Uterus (tissue), 4 donors: Measurements from ENCODE around the gene DLGAP1. TPM values are rescaled to one million over a fixed set of nuclear protein-coding genes. Genes with fewer than 3 reads are reported as not detected.

Experiments used
- DNase-seq, 2 donors: peaks; one replicate each; pipeline ENCODE4 v3.0.0-alpha.2; 2019 to 2020
- H3K27ac ChIP-seq, 2 donors: fragments of 200-600 bp; sonication (generic); 1 replicate in 1 of 2; 2 replicates in 1 of 2; pipeline ENCODE4 v1.5.1; 2016 to 2018
- H3K27me3 ChIP-seq, 2 donors: fragments of 200-600 bp; sonication (generic); one replicate each; pipeline ENCODE4 v1.5.1; 2018 to 2019; ENCODE audit warnings: control low read depth in 1 of 2
- H3K36me3 ChIP-seq, 2 donors: fragments of 200-600 bp; sonication (generic); one replicate each; pipeline ENCODE4 v1.5.1; 2019; ENCODE audit warnings: control low read depth in 1 of 2
- H3K4me1 ChIP-seq, 2 donors: fragments of 200-600 bp; sonication (generic); one replicate each; pipeline ENCODE4 v1.5.1; 2018 to 2019; ENCODE audit warnings: control low read depth in 1 of 2
- H3K4me3 ChIP-seq, 2 donors: fragments of 200-600 bp; sonication (generic); 1 replicate in 1 of 2; 2 replicates in 1 of 2; pipeline ENCODE4 v1.5.1; 2018 to 2019; ENCODE audit warnings: mild to moderate bottlenecking in 1 of 2
- H3K9me3 ChIP-seq, 2 donors: fragments of 200-600 bp; sonication (generic); one replicate each; pipeline ENCODE4 v1.5.1; 2019; ENCODE audit warnings: control low read depth in 1 of 2
- CTCF ChIP-seq, 4 experiments: fragments of 200-600 bp in 2 of 4; fragments of 450-650 bp in 2 of 4; sonication (generic) in 2 of 4; IDR thresholded peaks; one replicate each; pipeline ENCODE4 v1.5.1; 2016 to 2019; ENCODE audit warnings: antibody characterized with exemption in 4 of 4, mild to moderate bottlenecking in 2 of 4, moderate library complexity in 1 of 4
- POLR2A ChIP-seq, 2 donors: fragments of 450-650 bp; IDR thresholded peaks; one replicate each; pipeline ENCODE4 v1.6.1; 2016; ENCODE audit warnings: antibody characterized with exemption in 2 of 2, mild to moderate bottlenecking in 1 of 2, moderate library complexity in 1 of 2
- intact Hi-C: fragments of 100-400 bp; cut with DNase I; formaldehyde crosslinking; loops from one replicate; pipeline ENCODE4 v1.15.1; 2023; ENCODE audit warnings: low total_unique reads
- total RNA-seq, 4 donors: library from RNA; depleted of rRNA in 3 of 4; stranded (reverse); fragments of >200 nt in 3 of 4; gene quantifications; one replicate each; pipeline versions ENCODE4 v1.1.0 to v1.2.4, GENCODE V29; 2014 to 2023
- donor health status: DM: yes; HTN: yes; CAD: no.

Gene DLGAP1
- total RNA-seq, 4 donors from 2014 or later, result 1.0 to 9.6 (median 3.3) TPM

GRCh38 chr18:4374564-4374963, 80.5 kb downstream of the DLGAP1 start:
- intact Hi-C loops, result no loop called here
- no peaks in the 10 kb centered on the region for H3K9me3 ChIP-seq
- H3K4me3 ChIP-seq, result no peak overlapping the region
- H3K4me1 ChIP-seq, result no peaks in the 10 kb centered on the region
- TF ChIP-seq POLR2A (IDR thresholded peaks at IDR 0.05) (no peak), CTCF (IDR thresholded peaks at IDR 0.05) (no peak)
- DNase-seq, result no peak
- H3K27ac ChIP-seq, result no peak overlapping the region
- no peaks in the 10 kb centered on the region for H3K36me3 ChIP-seq
- H3K27me3 ChIP-seq, result no peaks in the 10 kb centered on the region

GRCh38 chr18:4369705-4370104, 85.4 kb downstream of the DLGAP1 start:
- no peak overlapping the region for H3K27ac ChIP-seq
- no peaks in the 10 kb centered on the region for H3K9me3 ChIP-seq
- no peak overlapping the region for H3K4me3 ChIP-seq
- DNase-seq, result no peak
- H3K36me3 ChIP-seq, result no peaks in the 10 kb centered on the region
- H3K4me1 ChIP-seq, result no peaks in the 10 kb centered on the region
- no peaks in the 10 kb centered on the region for H3K27me3 ChIP-seq
- TF ChIP-seq CTCF (IDR thresholded peaks at IDR 0.05), result no peak
- no peak for TF ChIP-seq POLR2A (IDR thresholded peaks at IDR 0.05)
- intact Hi-C loops, result no loop called here

GRCh38 chr18:4360221-4360715, 94.8 kb downstream of the DLGAP1 start:
- intact Hi-C loops, result no loop called here
- Histone ChIP-seq H3K27me3 (no peaks in the 10 kb centered on the region), H3K36me3 (no peaks in the 10 kb centered on the region), H3K9me3 (no peaks in the 10 kb centered on the region), H3K4me3 (no peak overlapping the region), H3K27ac (no peak overlapping the region), H3K4me1 (no peaks in the 10 kb centered on the region)
- no peak for DNase-seq
- TF ChIP-seq CTCF (IDR thresholded peaks at IDR 0.05), result no peak
- TF ChIP-seq POLR2A (IDR thresholded peaks at IDR 0.05), result no peak

- no peaks in the 10 kb centered on the region for H3K27me3 ChIP-seq
- DNase-seq, result no peak
- TF ChIP-seq CTCF (IDR thresholded peaks at IDR 0.05) (no peak), POLR2A (IDR thresholded peaks at IDR 0.05) (no peak)
- intact Hi-C loops, result no loop called here
- no peak overlapping the region for H3K27ac ChIP-seq
- no peak overlapping the region for H3K4me3 ChIP-seq
- H3K4me1 ChIP-seq, result no peaks in the 10 kb centered on the region
- H3K36me3 ChIP-seq, result no peaks in the 10 kb centered on the region
- no peaks in the 10 kb centered on the region for H3K9me3 ChIP-seq
Observed at GRCh38 chr18:4358618-4359017, 96.5 kb downstream of the DLGAP1 start.

- Histone ChIP-seq H3K36me3 (no peaks in the 10 kb centered on the region), H3K4me3 (no peak overlapping the region), H3K9me3 (no peaks in the 10 kb centered on the region), H3K27ac (no peak overlapping the region), H3K27me3 (no peaks in the 10 kb centered on the region), H3K4me1 (no peaks in the 10 kb centered on the region)
- no peak for TF ChIP-seq POLR2A (IDR thresholded peaks at IDR 0.05)
- TF ChIP-seq CTCF (IDR thresholded peaks at IDR 0.05), result no peak
- intact Hi-C loops, result no loop called here
- no peak for DNase-seq
Observed at GRCh38 chr18:4357579-4357978, 97.5 kb downstream of the DLGAP1 start.
